ENCODE results near the gene OBSCN. TPM values are rescaled to one million over a fixed set of nuclear protein-coding genes. Genes with fewer than 3 reads are reported as not detected.

OBSCN gene
- total RNA-seq, 1 donor from 2014 or later = 25.7 TPM

- DNase-seq = no peak
Measured at GRCh38 chr1:228308628-228309325, 100.9 kb downstream of the OBSCN start.

DNA sequence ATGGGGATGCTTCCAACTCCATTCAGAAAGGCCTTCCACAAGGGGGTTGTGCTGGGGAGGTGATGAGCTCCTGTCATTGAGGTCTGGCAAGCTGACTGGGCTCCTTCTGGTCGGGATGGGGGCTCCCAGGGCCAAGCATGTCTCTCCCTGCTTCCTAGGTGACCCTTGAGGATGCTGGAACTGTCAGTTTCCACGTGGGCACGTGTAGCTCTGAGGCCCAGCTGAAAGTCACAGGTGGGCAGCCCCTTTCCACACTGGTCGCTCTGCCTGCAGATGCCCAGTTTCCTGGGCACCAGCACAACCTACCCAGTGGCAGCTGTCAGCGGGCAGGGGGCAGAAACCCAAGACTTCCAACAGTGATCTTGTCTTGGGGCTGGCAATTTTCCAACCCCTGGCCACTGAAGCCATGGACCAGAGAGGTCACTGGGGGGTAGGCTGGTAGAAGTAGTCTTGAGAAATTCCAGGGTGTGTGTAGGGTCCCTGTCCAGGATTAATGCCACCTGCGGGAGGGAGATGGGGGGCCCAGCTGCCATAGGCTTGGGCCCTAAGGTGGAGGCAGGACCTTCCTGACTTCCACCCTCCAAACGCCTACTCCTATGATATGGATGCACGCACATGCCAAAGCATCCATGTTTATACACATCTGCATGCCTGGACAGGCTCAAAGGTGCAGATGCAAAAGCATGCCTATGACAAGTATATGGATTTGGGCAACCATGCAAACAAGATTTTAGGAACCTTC, 101.7 kb downstream of the OBSCN start:
- H3K27ac Mint-ChIP-seq (ENCODE audit: unreplicated experiment) = no peak overlapping the region
- H3K27me3 Mint-ChIP-seq (ENCODE audit: unreplicated experiment) = peaks cover 5% of the 10 kb centered on the region
- no peak for TF ChIP-seq CTCF (IDR thresholded peaks at IDR 0.05; ENCODE audit: partially characterized antibody, unreplicated experiment)
- H3K4me3 Mint-ChIP-seq (ENCODE audit: unreplicated experiment) = no peak overlapping the region
- H3K36me3 Mint-ChIP-seq (ENCODE audit: unreplicated experiment) = peaks cover 12% of the 10 kb centered on the region
- H3K4me1 Mint-ChIP-seq (ENCODE audit: low read depth, unreplicated experiment) = no peaks in the 10 kb centered on the region
- H3K9me3 Mint-ChIP-seq (ENCODE audit: unreplicated experiment) = peaks cover 6% of the 10 kb centered on the region
- no peak for DNase-seq

More at GRCh38 chr1:228308628-228309325, 100.9 kb downstream of the OBSCN start:
- Mint-ChIP-seq H3K4me1 (ENCODE audit: low read depth, unreplicated experiment) (no peaks in the 10 kb centered on the region), H3K36me3 (ENCODE audit: unreplicated experiment) (peaks cover 19% of the 10 kb centered on the region), H3K9me3 (ENCODE audit: unreplicated experiment) (peaks cover 9% of the 10 kb centered on the region), H3K4me3 (ENCODE audit: unreplicated experiment) (peak overlapping the region; percentile 1), H3K27me3 (ENCODE audit: unreplicated experiment) (peaks cover 5% of the 10 kb centered on the region), H3K27ac (ENCODE audit: unreplicated experiment) (no peak overlapping the region)
- TF ChIP-seq CTCF (IDR thresholded peaks at IDR 0.05; ENCODE audit: partially characterized antibody, unreplicated experiment) = no peak

- no peak for DNase-seq
- Mint-ChIP-seq H3K4me3 (ENCODE audit: unreplicated experiment) (no peak overlapping the region), H3K27ac (ENCODE audit: unreplicated experiment) (no peak overlapping the region), H3K4me1 (ENCODE audit: low read depth, unreplicated experiment) (no peaks in the 10 kb centered on the region), H3K27me3 (ENCODE audit: unreplicated experiment) (peaks cover 5% of the 10 kb centered on the region), H3K9me3 (ENCODE audit: unreplicated experiment) (peaks cover 4% of the 10 kb centered on the region), H3K36me3 (ENCODE audit: unreplicated experiment) (peaks cover 8% of the 10 kb centered on the region)
- TF ChIP-seq CTCF (IDR thresholded peaks at IDR 0.05; ENCODE audit: partially characterized antibody, unreplicated experiment) = no peak
Measured at GRCh38 chr1:228310162-228310792, 102.4 kb downstream of the OBSCN start.

DNA sequence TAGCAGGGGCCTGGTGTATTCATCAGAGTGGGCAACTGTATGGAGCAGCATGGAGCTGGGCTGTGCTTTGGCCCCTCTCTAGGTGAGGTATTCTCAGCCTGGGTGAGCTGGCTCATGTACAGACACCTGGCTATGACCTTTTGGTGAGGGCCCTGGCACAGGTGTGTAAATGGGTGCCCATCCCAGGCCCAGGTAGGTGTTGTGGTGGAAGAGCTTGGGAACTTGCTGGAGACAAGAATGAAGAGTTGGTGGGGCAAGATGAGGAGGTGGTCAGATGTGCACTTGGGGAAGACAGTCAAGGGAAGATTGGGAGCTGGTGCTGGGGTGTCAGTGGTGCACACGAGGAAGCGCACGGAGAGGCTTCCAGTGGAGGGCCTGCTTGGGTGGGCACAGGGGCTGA, 103.2 kb downstream of the OBSCN start:
- H3K4me3 Mint-ChIP-seq (ENCODE audit: unreplicated experiment) = no peak overlapping the region
- no peaks in the 10 kb centered on the region for H3K4me1 Mint-ChIP-seq (ENCODE audit: low read depth, unreplicated experiment)
- no peak for DNase-seq
- no peak for TF ChIP-seq CTCF (IDR thresholded peaks at IDR 0.05; ENCODE audit: partially characterized antibody, unreplicated experiment)
- H3K36me3 Mint-ChIP-seq (ENCODE audit: unreplicated experiment) = peaks cover 8% of the 10 kb centered on the region
- peaks cover 4% of the 10 kb centered on the region for H3K9me3 Mint-ChIP-seq (ENCODE audit: unreplicated experiment)
- no peak overlapping the region for H3K27ac Mint-ChIP-seq (ENCODE audit: unreplicated experiment)
- H3K27me3 Mint-ChIP-seq (ENCODE audit: unreplicated experiment) = peaks cover 5% of the 10 kb centered on the region

Measured in glutamatergic neuron (in vitro differentiated cells).